GM12873 (cell line): ENCODE measurements around the gene MORC2.

Experiments
- TF ChIP-seq, protein P1 (sequence below): IDR thresholded peaks from 2 replicates; pipeline ENCODE4 v1.5.1; 2012; ENCODE audit warnings: low read depth, mild to moderate bottlenecking, moderate library complexity, low read length, control low read depth; ENCODE audit not compliant: insufficient read depth; ENCODE audit errors: missing control alignments

MORC2 gene

DNA sequence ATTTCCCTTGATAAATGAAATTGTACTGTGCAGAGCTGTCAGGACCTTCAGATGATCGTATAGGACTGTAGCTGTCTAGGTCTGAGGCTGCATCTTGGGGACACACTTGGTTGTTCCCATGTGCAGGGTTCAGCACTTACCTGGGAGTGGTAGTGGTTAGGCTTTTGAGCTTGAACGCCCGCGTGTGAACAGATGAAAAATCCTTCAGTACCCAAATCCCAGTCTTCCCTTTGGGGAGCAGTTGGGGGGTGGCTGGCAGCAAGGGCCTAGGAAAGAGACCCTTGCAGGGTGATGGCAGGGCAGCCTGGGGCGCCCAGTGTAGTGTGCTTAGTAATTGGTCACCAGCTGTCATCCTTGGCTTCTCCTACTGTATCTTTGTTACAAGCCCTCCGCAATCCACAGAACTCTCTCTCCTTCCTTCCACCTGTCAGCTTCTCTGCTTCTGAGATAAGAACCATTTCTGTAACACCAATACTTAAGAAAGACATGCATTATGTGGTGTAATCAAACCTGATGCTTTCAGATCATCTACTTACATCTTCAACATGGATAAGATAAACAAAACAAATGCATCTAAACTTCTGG, 64.6 kb downstream of the MORC2 start:
- TF ChIP-seq, protein P1, sequence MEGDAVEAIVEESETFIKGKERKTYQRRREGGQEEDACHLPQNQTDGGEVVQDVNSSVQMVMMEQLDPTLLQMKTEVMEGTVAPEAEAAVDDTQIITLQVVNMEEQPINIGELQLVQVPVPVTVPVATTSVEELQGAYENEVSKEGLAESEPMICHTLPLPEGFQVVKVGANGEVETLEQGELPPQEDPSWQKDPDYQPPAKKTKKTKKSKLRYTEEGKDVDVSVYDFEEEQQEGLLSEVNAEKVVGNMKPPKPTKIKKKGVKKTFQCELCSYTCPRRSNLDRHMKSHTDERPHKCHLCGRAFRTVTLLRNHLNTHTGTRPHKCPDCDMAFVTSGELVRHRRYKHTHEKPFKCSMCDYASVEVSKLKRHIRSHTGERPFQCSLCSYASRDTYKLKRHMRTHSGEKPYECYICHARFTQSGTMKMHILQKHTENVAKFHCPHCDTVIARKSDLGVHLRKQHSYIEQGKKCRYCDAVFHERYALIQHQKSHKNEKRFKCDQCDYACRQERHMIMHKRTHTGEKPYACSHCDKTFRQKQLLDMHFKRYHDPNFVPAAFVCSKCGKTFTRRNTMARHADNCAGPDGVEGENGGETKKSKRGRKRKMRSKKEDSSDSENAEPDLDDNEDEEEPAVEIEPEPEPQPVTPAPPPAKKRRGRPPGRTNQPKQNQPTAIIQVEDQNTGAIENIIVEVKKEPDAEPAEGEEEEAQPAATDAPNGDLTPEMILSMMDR: no peak

DNA sequence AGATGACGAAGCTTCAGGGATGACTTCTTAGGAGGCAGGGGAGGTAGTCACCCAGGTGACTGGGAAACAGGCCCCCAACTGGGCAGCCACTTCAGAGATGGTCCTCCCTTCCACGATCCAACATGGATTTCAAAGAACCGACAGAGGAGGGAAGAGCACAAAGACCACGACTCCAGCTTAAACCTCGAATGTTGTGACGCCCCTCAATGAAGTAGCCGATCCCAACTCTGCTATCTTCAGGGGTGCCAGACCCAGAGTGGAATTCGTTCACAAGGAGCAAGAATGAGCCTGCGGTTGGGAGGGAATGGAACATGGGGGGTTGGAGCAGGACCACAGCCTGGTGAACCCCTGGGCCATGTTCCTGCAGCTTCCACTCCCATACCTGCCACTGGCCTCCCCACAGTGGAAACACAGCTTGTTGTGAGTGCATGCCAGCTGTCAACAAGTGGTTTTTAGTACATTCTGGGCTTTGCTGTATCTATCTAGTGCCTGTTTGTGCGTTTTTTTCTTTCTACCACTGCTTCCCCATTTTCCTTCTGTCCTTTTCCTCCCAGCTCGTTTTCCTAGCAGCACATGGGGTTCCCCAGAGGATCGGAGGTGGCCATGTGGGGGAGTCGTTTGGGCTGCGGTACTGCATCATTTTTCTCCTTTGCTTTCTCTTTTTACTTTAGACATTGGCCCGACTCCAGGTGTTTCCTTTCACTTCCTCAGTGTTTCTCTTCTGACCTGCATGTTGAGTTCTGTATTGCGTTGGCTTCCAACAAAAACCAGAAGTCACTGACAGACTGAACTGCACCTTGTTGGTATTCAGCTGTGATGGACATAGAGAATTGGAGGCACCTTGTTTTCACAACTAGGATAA, 65.8 kb downstream of the MORC2 start:
- TF ChIP-seq, protein P1: no peak

DNA sequence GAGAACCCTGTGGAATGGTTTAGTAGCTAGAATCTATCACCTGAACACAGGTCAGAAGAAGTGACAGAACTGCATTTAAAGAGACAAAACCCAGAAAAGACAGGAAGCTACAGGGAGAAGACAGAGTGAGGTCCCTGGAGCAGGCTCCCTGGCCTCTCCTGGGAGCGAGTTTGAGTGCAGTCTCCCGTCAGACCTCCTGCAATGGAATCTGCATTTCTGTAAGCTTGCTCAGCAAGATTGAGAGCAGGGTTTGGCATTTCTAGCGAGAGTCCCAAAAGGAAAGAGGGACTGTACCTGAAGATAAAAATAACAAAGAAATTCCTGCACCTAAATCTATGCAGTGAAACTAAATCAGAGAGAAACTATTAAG, 74.2 kb downstream of the MORC2 start:
- TF ChIP-seq, protein P1: no peak

DNA sequence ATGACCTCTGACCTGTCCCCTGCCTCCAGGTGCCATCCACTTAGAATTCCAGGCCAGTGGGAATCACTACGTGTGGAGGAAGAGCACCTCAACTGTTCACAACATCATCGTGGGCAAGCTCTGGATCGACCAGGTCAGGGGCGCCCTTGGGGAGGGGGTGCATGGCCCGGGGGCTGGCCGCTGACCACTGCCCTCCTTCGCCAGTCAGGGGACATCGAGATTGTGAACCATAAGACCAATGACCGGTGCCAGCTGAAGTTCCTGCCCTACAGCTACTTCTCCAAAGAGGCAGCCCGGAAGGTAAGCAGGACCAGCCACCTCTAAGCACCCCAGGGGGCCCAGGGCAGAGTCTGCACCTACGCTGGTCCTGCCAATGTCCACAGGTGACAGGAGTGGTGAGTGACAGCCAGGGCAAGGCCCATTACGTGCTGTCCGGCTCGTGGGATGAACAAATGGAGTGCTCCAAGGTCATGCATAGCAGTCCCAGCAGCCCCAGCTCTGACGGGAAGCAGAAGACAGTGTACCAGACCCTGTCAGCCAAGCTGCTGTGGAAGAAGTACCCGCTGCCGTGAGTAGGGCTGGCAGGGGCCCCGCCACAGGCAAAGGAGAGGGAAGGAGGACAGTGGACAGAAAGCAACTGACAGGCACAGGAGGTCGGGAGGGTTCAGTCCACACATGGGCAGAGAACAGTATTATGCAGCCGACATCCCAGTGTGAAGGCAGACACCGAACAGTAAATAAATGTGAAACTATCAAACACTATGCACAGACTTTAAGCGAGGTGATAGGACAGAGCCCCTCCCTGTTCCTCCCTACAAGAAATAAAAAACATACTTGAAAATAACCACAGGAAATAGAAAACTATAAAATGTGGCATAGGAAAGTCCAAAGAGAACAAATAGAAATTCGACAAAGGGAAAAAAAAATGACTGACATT, 74.9 kb downstream of the MORC2 start:
- TF ChIP-seq, protein P1: no peak

DNA sequence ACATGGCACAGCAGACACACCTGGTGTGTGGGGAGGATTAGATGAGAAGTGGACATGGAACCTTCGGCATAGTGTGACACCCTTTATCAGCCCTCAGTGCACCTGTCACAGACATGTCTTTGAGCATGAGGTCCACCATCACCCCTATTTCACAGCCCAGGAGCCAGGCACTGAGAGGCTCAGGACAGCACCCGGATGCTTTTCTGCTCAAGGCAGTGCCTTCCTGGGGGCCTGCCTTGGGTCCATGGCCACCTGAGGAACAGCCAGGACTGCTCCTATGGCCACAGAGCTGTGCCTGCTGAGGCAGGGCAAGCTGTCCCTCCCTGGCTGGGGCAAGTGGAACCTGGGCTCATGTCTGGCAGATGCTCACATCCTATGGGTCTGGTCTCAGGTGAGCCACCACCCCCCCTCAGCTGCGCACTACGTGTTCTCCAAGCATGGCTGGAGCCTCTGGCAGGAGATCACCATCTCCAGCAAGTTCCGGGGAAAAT, 75.8 kb downstream of the MORC2 start:
- TF ChIP-seq, protein P1: no peak

DNA sequence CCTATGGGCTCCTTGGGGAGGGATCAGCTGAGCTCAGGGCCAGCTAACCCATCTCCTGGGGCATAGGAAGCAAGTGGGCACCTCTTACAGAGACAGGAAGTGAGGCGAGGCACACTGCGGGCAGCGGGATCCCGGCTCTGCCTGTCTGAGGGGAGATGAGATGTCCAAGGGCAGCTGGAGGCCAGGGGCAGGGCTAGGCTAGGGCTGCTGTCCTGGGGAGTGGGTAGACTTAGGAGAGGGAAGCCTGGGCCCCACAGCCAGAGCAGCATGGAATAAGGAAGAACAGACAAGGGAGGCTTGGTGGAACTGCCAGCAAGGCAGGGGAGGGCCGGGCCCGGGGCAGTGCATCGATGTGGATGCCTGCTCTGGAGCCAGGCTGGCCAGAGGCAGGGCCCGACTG, 76.3 kb downstream of the MORC2 start:
- TF ChIP-seq, protein P1: no peak
